ENCODE results near the gene CYFIP1. TPM values are rescaled to one million over a fixed set of nuclear protein-coding genes. Genes with fewer than 3 reads are reported as not detected.
A peak's percentile ranks its signal among the peaks of the same experiment; 100 is the strongest.

The CYFIP1 gene
- polyA plus RNA-seq, 3 donors = 47.1 to 85.5 (median 63.8) TPM

DNA sequence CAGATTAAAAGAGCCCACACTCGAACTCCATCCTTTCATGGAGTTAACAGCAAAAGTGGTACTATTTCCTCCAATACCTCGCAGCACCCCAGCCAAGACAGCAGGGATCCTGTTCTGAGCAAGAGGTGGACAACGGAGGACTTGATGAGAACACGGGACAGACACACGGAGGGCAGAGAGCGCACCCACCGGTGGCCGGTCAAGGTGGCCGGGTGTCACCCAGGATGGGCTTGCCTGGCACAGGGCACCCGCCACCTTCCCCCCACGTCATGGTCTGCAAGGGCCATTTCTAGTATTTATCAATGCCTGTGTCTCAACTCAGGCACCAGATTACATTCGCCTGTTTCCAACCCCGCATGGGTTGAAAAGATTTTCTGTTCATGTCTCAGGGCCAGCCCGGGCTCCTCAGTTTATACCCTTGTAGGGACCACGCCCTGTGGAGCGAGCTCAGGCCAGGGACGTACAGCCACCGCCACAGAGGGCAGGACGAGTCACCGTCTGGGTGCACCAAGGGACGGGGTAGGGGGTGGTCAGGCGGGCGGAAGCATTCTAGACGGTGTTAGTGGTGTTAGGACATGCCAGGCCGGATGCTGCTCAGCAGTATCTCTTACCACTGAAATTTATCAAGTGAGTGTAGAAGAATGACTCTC is 64.2 kb downstream of the CYFIP1 start:
- H3K27ac Mint-ChIP-seq = no peak overlapping the region
- no peak overlapping the region for H3K4me3 Mint-ChIP-seq
- Histone ChIP-seq H3K9me3 (replicated peaks in 1 of 2; ENCODE audit: control insufficient read depth in 1 of 2, insufficient read depth in 1 of 2, low read length in 2 of 2) (no peaks in the 10 kb centered on the region), H3K27me3 (ENCODE audit: control insufficient read depth in 2 of 2, insufficient read depth in 2 of 2, low read length in 2 of 2) (no peaks in the 10 kb centered on the region), H3K79me2 (ENCODE audit: insufficient read depth, low read length) (no peaks in the 10 kb centered on the region), H3K4me2 (replicated peaks; ENCODE audit: extremely low read depth, low read length, poor library complexity, severe bottlenecking) (no peak overlapping the region), H3K4me3 (replicated peaks in 1 of 3; ENCODE audit: low read depth in 2 of 3, low read length in 3 of 3) (no peak overlapping the region), H3K4me1 (ENCODE audit: control insufficient read depth in 1 of 2, insufficient read depth in 2 of 2, low read length in 2 of 2) (no peaks in the 10 kb centered on the region), H3K27ac (ENCODE audit: low read depth in 1 of 2, low read length in 2 of 2) (no peak overlapping the region), H2AFZ (ENCODE audit: insufficient read depth, low read depth, low read length, poor library complexity, severe bottlenecking) (no peak overlapping the region), H3K9ac (ENCODE audit: insufficient read depth, low read length, poor library complexity, severe bottlenecking) (no peak overlapping the region), H3K36me3 (replicated peaks in 1 of 2; ENCODE audit: control insufficient read depth in 1 of 2, insufficient read depth in 2 of 2, low read length in 2 of 2) (peaks cover 68 to 94% of the 10 kb centered on the region in 2 donors), H4K20me1 (ENCODE audit: insufficient read depth, low read length) (no peaks in the 10 kb centered on the region)
- H3K36me3 Mint-ChIP-seq = peaks cover 74 to 94% of the 10 kb centered on the region in 2 donors
- H3K4me1 Mint-ChIP-seq = no peaks in the 10 kb centered on the region
- DNase-seq = no peak
- intact Hi-C loops (cut with micrococcal nuclease) = no loop called here
- WGBS (ENCODE audit: insufficient coverage) = 96% methylated on average over 23 of the region's 25 CpGs
- H3K27me3 Mint-ChIP-seq (ENCODE audit: low read depth in 3 of 3) = peaks cover 0 to 4% (median 0%) of the 10 kb centered on the region in 3 donors
- no peaks in the 10 kb centered on the region for H3K9me3 Mint-ChIP-seq
- TF ChIP-seq, protein P1, sequence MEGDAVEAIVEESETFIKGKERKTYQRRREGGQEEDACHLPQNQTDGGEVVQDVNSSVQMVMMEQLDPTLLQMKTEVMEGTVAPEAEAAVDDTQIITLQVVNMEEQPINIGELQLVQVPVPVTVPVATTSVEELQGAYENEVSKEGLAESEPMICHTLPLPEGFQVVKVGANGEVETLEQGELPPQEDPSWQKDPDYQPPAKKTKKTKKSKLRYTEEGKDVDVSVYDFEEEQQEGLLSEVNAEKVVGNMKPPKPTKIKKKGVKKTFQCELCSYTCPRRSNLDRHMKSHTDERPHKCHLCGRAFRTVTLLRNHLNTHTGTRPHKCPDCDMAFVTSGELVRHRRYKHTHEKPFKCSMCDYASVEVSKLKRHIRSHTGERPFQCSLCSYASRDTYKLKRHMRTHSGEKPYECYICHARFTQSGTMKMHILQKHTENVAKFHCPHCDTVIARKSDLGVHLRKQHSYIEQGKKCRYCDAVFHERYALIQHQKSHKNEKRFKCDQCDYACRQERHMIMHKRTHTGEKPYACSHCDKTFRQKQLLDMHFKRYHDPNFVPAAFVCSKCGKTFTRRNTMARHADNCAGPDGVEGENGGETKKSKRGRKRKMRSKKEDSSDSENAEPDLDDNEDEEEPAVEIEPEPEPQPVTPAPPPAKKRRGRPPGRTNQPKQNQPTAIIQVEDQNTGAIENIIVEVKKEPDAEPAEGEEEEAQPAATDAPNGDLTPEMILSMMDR (IDR thresholded peaks at IDR 0.05) = no peak

DNA sequence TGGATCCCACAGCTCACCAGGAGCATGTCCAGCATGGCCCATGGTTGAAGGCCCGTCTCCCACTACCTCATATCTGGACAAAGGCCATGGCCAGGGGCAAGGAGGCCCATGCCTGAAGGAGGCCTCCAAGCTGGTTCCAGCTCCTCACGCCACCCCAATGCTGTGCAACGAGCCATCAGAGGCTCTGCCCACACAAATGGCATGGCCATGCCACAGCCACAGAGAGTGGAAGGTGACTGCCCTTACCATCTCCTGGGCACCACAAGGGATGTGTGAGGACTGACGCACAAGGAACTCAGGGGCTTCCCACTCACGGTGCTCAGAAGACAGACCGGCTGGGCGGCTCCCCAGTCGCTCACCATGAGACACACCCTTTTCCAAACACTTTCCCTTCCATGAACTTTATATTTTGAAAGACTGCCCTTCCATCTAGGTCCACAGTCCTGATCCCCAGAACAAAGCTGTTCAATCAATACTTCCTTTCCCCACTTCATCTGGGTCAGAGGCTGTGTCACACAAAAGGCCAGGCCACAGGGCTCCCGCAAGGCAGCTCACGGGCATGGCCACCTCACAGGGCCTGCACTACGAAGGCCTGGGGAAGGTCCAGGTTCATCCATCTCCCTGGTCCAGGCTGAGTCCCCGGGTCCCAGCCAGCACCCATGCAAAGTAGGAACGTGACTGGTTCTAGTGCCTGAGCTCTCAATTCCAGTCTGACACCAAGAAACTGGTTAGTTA is 66.4 kb downstream of the CYFIP1 start:
- Histone ChIP-seq H2AFZ (ENCODE audit: insufficient read depth, low read depth, low read length, poor library complexity, severe bottlenecking) (no peak overlapping the region), H3K9me3 (replicated peaks in 1 of 2; ENCODE audit: control insufficient read depth in 1 of 2, insufficient read depth in 1 of 2, low read length in 2 of 2) (no peaks in the 10 kb centered on the region), H3K27me3 (ENCODE audit: control insufficient read depth in 2 of 2, insufficient read depth in 2 of 2, low read length in 2 of 2) (no peaks in the 10 kb centered on the region), H3K36me3 (replicated peaks in 1 of 2; ENCODE audit: control insufficient read depth in 1 of 2, insufficient read depth in 2 of 2, low read length in 2 of 2) (peaks cover 81 to 97% of the 10 kb centered on the region in 2 donors), H3K4me1 (ENCODE audit: control insufficient read depth in 1 of 2, insufficient read depth in 2 of 2, low read length in 2 of 2) (no peaks in the 10 kb centered on the region), H3K79me2 (ENCODE audit: insufficient read depth, low read length) (no peaks in the 10 kb centered on the region), H3K4me2 (replicated peaks; ENCODE audit: extremely low read depth, low read length, poor library complexity, severe bottlenecking) (no peak overlapping the region), H3K9ac (ENCODE audit: insufficient read depth, low read length, poor library complexity, severe bottlenecking) (no peak overlapping the region), H4K20me1 (ENCODE audit: insufficient read depth, low read length) (no peaks in the 10 kb centered on the region), H3K27ac (ENCODE audit: low read depth in 1 of 2, low read length in 2 of 2) (no peak overlapping the region), H3K4me3 (replicated peaks in 1 of 3; ENCODE audit: low read depth in 2 of 3, low read length in 3 of 3) (no peak overlapping the region)
- Mint-ChIP-seq H3K27ac (peak overlapping the region in 4 of 7 donors; percentile 11 to 81 (median 40)), H3K4me3 (no peak overlapping the region), H3K27me3 (ENCODE audit: low read depth in 3 of 3) (peaks cover 0 to 4% (median 0%) of the 10 kb centered on the region in 3 donors), H3K9me3 (no peaks in the 10 kb centered on the region), H3K4me1 (no peaks in the 10 kb centered on the region), H3K36me3 (peaks cover 90 to 97% of the 10 kb centered on the region in 2 donors)
- 97% methylated on average over 13 of the region's 13 CpGs for WGBS (ENCODE audit: insufficient coverage)
- TF ChIP-seq, protein P1 (IDR thresholded peaks at IDR 0.05) = no peak
- intact Hi-C loops (cut with micrococcal nuclease) = no loop called here
- no peak for DNase-seq
